Endodermal cell (in vitro differentiated cells): ENCODE results near the gene RPL22. TPM values are rescaled to one million over a fixed set of nuclear protein-coding genes. Genes with fewer than 3 reads are reported as not detected.

Source experiments
- DNase-seq: peaks from one replicate; pipeline ENCODE4 v3.0.0-alpha.2; 2017
- H3K27ac ChIP-seq: 2 replicates; pipeline ENCODE4 v1.5.1; 2013; ENCODE audit warnings: mild to moderate bottlenecking, low read depth, low read length, moderate library complexity
- H3K27me3 ChIP-seq: 2 replicates; pipeline ENCODE4 v1.6.1; 2013; ENCODE audit warnings: mild to moderate bottlenecking, low read length, moderate library complexity; ENCODE audit not compliant: insufficient read depth, control insufficient read depth, poor library complexity, severe bottlenecking
- H3K36me3 ChIP-seq: 2 replicates; pipeline ENCODE4 v1.7.0; 2013; ENCODE audit warnings: mild to moderate bottlenecking, low read length, moderate library complexity; ENCODE audit not compliant: control insufficient read depth, insufficient read depth
- H3K4me1 ChIP-seq: one replicate; pipeline ENCODE4 v1.7.0; 2013; ENCODE audit warnings: low read length; ENCODE audit not compliant: control insufficient read depth, insufficient read depth
- H3K4me3 ChIP-seq: 2 replicates; pipeline ENCODE4 v1.5.1; 2013; ENCODE audit warnings: mild to moderate bottlenecking, low read length, moderate library complexity
- H3K9ac ChIP-seq: 2 replicates; pipeline ENCODE4 v1.6.1; 2013; ENCODE audit warnings: mild to moderate bottlenecking, low read length, moderate library complexity; ENCODE audit not compliant: poor library complexity, severe bottlenecking; ENCODE audit errors: extremely low read depth
- H3K9me3 ChIP-seq: 2 replicates; pipeline ENCODE4 v1.6.1; 2013; ENCODE audit warnings: mild to moderate bottlenecking, low read length, moderate library complexity; ENCODE audit not compliant: control insufficient read depth
- H3K27ac Mint-ChIP-seq: 2 replicates; pipeline ENCODE4 v1.8.0; 2020; ENCODE audit warnings: mixed read lengths
- H3K27me3 Mint-ChIP-seq: 2 replicates; pipeline ENCODE4 v1.8.0; 2021; ENCODE audit warnings: mild to moderate bottlenecking, mixed read lengths; ENCODE audit not compliant: insufficient read depth
- H3K36me3 Mint-ChIP-seq: 2 replicates; pipeline ENCODE4 v1.8.0; 2020; ENCODE audit warnings: low read depth, mixed read lengths
- H3K4me1 Mint-ChIP-seq: 2 replicates; pipeline ENCODE4 v1.8.0; 2020; ENCODE audit warnings: mixed read lengths
- H3K4me3 Mint-ChIP-seq: 2 replicates; pipeline ENCODE4 v1.8.0; 2020; ENCODE audit warnings: mild to moderate bottlenecking, moderate library complexity, mixed read lengths
- H3K9me3 Mint-ChIP-seq: 2 replicates; pipeline ENCODE4 v1.8.0; 2020; ENCODE audit warnings: mild to moderate bottlenecking, mixed read lengths
- CTCF ChIP-seq: fragments of 200-600 bp; sonication (generic); conservative IDR thresholded peaks from 2 replicates; pipeline ENCODE4 v1.5.0; 2021; ENCODE audit warnings: antibody characterized with exemption, mild to moderate bottlenecking
- WGBS, 2 experiments: methylation state at CpG; one replicate each; pipeline versions ENCODE4 v1.1.5 to v1.1.7; 2013; ENCODE audit warnings: missing lambda C conversion rate in 2 of 2, mixed read lengths in 1 of 2; ENCODE audit not compliant: insufficient coverage in 1 of 2, insufficient read length in 1 of 2; 5-methylcytosine and 5-hydroxymethylcytosine counted together
- total RNA-seq, 2 donors: library from RNA; stranded (reverse); fragmentation: NEBNext Ultra II Directional in 1 of 2; extraction: Animal tissue kit (Norgen Biotek cat#: 25700) in 1 of 2; gene quantifications; 2 replicates in 1 of 2; 3 replicates in 1 of 2; pipeline ENCODE4 v1.2.1, GENCODE V29; 2021

RPL22 gene
- total RNA-seq, 2 donors from 2014 or later: 409 to 481 TPM

GRCh38 chr1:6239950-6240768 is 40.8 kb upstream of the RPL22 start:
- 45 to 59% methylated on average over 14 to 17 of the region's 17 CpGs for WGBS, 2 experiments
- Histone ChIP-seq H3K27ac (no peak overlapping the region), H3K4me3 (no peak overlapping the region), H3K36me3 (no peaks in the 10 kb centered on the region), H3K9ac (no peak overlapping the region), H3K9me3 (no peaks in the 10 kb centered on the region), H3K4me1 (peaks cover 3% of the 10 kb centered on the region), H3K27me3 (peaks cover 52% of the 10 kb centered on the region)
- DNase-seq: peak; percentile 72
- no peak for TF ChIP-seq CTCF
- Mint-ChIP-seq H3K27ac (peak overlapping the region; percentile 30), H3K4me1 (peaks cover 4% of the 10 kb centered on the region), H3K9me3 (no peaks in the 10 kb centered on the region), H3K36me3 (no peaks in the 10 kb centered on the region), H3K4me3 (no peak overlapping the region), H3K27me3 (peaks cover 62% of the 10 kb centered on the region)

- H3K9ac ChIP-seq: no peak overlapping the region
- H3K9me3 ChIP-seq: no peaks in the 10 kb centered on the region
- peak overlapping the region; percentile 8 for H3K4me3 Mint-ChIP-seq
- no peaks in the 10 kb centered on the region for H3K36me3 Mint-ChIP-seq
- peaks cover 8% of the 10 kb centered on the region for H3K4me1 Mint-ChIP-seq
- peaks cover 3% of the 10 kb centered on the region for H3K4me1 ChIP-seq
- peaks cover 53% of the 10 kb centered on the region for H3K27me3 Mint-ChIP-seq
- TF ChIP-seq CTCF: no peak
- H3K36me3 ChIP-seq: peaks cover 3% of the 10 kb centered on the region
- H3K27ac Mint-ChIP-seq: peak overlapping the region; percentile 69
- DNase-seq: peak; percentile 78
- no peak overlapping the region for H3K4me3 ChIP-seq
- H3K9me3 Mint-ChIP-seq: no peaks in the 10 kb centered on the region
- peaks cover 45% of the 10 kb centered on the region for H3K27me3 ChIP-seq
- WGBS, 2 experiments: 31 to 46% methylated on average over 4 to 7 of the region's 7 CpGs
- no peak overlapping the region for H3K27ac ChIP-seq
Observed at GRCh38 chr1:6239213-6239752, 39.9 kb upstream of the RPL22 start.

GRCh38 chr1:6237093-6237492 is 37.7 kb upstream of the RPL22 start:
- Mint-ChIP-seq H3K36me3 (peaks cover 16% of the 10 kb centered on the region), H3K27ac (no peak overlapping the region), H3K27me3 (peaks cover 35% of the 10 kb centered on the region), H3K4me1 (peaks cover 8% of the 10 kb centered on the region), H3K9me3 (no peaks in the 10 kb centered on the region), H3K4me3 (peak overlapping the region; percentile 87)
- TF ChIP-seq CTCF: no peak
- DNase-seq: no peak
- Histone ChIP-seq H3K4me1 (peaks cover 3% of the 10 kb centered on the region), H3K9me3 (no peaks in the 10 kb centered on the region), H3K4me3 (no peak overlapping the region), H3K27me3 (peaks cover 23% of the 10 kb centered on the region), H3K9ac (no peak overlapping the region), H3K27ac (no peak overlapping the region), H3K36me3 (peaks cover 23% of the 10 kb centered on the region)
- 90 to 100% methylated on average over 2 to 4 of the region's 4 CpGs for WGBS, 2 experiments
